GM12878 (cell line): ENCODE data around the gene TRIM17. TPM values are rescaled to one million over a fixed set of nuclear protein-coding genes. Genes with fewer than 3 reads are reported as not detected.

Experiments used
- ATF7 ChIP-seq: fragments of 450-650 bp; IDR thresholded peaks from 2 replicates; pipeline ENCODE4 v1.6.1; 2016; ENCODE audit warnings: low read depth, mild to moderate bottlenecking
- BHLHE40 ChIP-seq, 2 experiments: fragments of 450-650 bp in 1 of 2; IDR thresholded peaks; 2 replicates each; pipeline ENCODE4 v1.6.1; 2011 to 2017; ENCODE audit warnings: low read depth in 2 of 2, borderline replicate concordance in 1 of 2, improper control_type of control experiment in 1 of 2, low read length in 1 of 2, mild to moderate bottlenecking in 1 of 2
- FOS ChIP-seq: IDR thresholded peaks from 3 replicates; pipeline ENCODE4 v1.6.1; 2011; ENCODE audit warnings: borderline replicate concordance; ENCODE audit not compliant: insufficient read length; ENCODE audit errors: extremely low read depth
- IKZF2 ChIP-seq, 2 experiments: fragments of 450-650 bp; IDR thresholded peaks; 2 replicates each; pipeline ENCODE4 v1.6.1; 2017; ENCODE audit warnings: mild to moderate bottlenecking in 2 of 2, moderate library complexity in 2 of 2
- LARP7 ChIP-seq: fragments of 450-650 bp; IDR thresholded peaks from 2 replicates; pipeline ENCODE4 v1.6.1; 2017; ENCODE audit warnings: mild to moderate bottlenecking
- MEF2A ChIP-seq: IDR thresholded peaks from 2 replicates; pipeline ENCODE4 v1.6.1; 2011; ENCODE audit warnings: low read depth, mild to moderate bottlenecking, low read length, moderate library complexity; ENCODE audit not compliant: insufficient read depth
- MEF2B ChIP-seq: fragments of 450-650 bp; IDR thresholded peaks from 2 replicates; pipeline ENCODE4 v1.6.1; 2018; ENCODE audit warnings: mild to moderate bottlenecking, moderate library complexity; ENCODE audit not compliant: partially characterized antibody, poor library complexity, severe bottlenecking
- NFXL1 ChIP-seq: fragments of 450-650 bp; IDR thresholded peaks from 2 replicates; pipeline ENCODE4 v1.6.1; 2017; ENCODE audit warnings: antibody characterized with exemption, mild to moderate bottlenecking, borderline replicate concordance
- POLR2AphosphoS5 ChIP-seq: IDR thresholded peaks from 2 replicates; pipeline ENCODE4 v1.6.1; 2011; ENCODE audit warnings: mild to moderate bottlenecking, low read length, inconsistent platforms
- POU2F2 ChIP-seq: IDR thresholded peaks from 3 replicates; pipeline ENCODE4 v1.6.1; 2011; ENCODE audit warnings: low read depth, mild to moderate bottlenecking, low read length, borderline replicate concordance
- RELA ChIP-seq: fragments of 450-650 bp; IDR thresholded peaks from 2 replicates; pipeline ENCODE4 v1.8.0; 2014; ENCODE audit warnings: borderline replicate concordance; ENCODE audit not compliant: partially characterized antibody
- SMC3 ChIP-seq: IDR thresholded peaks from 2 replicates; pipeline ENCODE4 v1.6.1; 2011; ENCODE audit warnings: low read length, improper control_type of control experiment, borderline replicate concordance
- TCF12 ChIP-seq: IDR thresholded peaks from 2 replicates; pipeline ENCODE4 v1.6.1; 2011; ENCODE audit warnings: low read depth, mild to moderate bottlenecking, low read length
- YY1 ChIP-seq: IDR thresholded peaks from 2 replicates; pipeline ENCODE4 v1.6.1; 2011; ENCODE audit warnings: low read depth, mild to moderate bottlenecking, low read length
- polyA plus RNA-seq, 11 experiments: library from polyadenylated mRNA; depleted of rRNA in 4 of 11; unstranded in 6 of 11; stranded (reverse) in 5 of 11; fragments of >200 nt; fragmentation: Nextera tagmentation in 4 of 11; fragmentation: Illumina TruSeq in 1 of 11; extraction: Ambion mirVana in 4 of 11; extraction: Trizol in 1 of 11; gene quantifications; 1 replicate in 1 of 11; 2 replicates in 10 of 11; pipeline versions ENCODE4 v1.2.1 to v1.2.3, GENCODE V29; 2011 to 2016; ENCODE audit warnings: inconsistent platforms in 2 of 11, missing spikeins in 2 of 11, low read depth in 1 of 11
- total RNA-seq, 4 experiments: library from RNA; depleted of rRNA in 3 of 4; stranded (reverse); fragments of >200 nt in 3 of 4; fragmentation: Illumina TruSeq in 1 of 4; extraction: Trizol in 1 of 4; gene quantifications; 2 replicates each; pipeline versions ENCODE4 v1.2.1 to v1.2.3, GENCODE V29; 2013 to 2021
- TF ChIP-seq, protein P1 (sequence below): fragments of 450-650 bp; IDR thresholded peaks from 2 replicates; pipeline ENCODE4 v1.6.1; 2017; ENCODE audit warnings: mild to moderate bottlenecking, moderate library complexity
- TF ChIP-seq, protein P2 (sequence below): fragments of 450-650 bp; IDR thresholded peaks from 2 replicates; pipeline ENCODE4 v1.6.1; 2017; ENCODE audit warnings: mild to moderate bottlenecking, moderate library complexity
- TF ChIP-seq, protein P3 (sequence below): fragments of 450-650 bp; IDR thresholded peaks from 2 replicates; pipeline ENCODE4 v1.6.1; 2018; ENCODE audit warnings: mild to moderate bottlenecking, low read depth, moderate library complexity; ENCODE audit not compliant: partially characterized antibody

Gene TRIM17
- total and polyA plus RNA-seq, 10 of the 15 experiments (the other 5 are each of a cell fraction or from before 2014, with no cell fraction given) = 0.16 to 0.32 TPM; not detected in 8

DNA sequence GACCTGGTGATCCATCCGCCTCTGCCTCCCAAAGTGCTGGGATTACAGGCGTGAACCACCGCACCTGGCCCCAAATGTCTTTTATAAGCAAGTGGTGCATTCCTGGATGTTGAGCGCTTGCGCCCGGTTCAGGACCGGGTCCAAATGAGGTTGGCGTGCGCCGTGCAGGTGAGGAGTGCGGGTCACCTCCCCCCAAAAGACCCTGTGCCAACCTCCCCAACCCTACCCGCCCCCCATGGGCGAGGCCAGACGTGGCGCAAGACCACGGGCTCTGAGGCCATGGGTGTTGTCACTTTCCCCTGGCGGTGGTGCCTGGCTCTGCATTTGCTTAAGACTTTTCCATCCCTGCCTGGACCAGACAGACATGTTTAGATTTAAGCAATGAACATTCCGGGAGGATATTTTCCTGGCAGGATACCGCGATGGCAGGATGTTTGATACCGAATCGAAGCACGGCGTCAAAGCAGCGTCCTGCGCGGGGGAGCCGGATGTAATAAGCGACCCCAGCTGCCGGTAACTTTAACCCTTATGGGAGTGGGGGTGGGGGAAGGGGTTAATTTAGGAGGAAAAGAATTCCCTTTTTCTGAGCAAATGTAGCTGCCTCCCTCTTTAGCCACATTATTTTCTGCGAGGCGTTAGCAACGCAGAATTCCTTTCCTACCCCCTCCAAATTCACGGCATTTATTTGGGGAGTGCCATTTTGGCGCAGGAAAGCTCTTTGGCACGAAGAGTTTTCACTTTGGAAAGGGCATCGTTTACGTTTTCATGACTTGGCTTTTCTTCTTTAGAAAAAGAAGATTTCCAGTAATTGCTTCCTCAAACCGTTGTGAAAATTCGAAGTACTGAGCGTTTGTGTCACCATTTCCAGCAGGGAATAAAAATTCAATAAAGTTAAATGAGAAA lies 42.7 kb upstream of the TRIM17 start (continued):
- TF ChIP-seq, protein P1, sequence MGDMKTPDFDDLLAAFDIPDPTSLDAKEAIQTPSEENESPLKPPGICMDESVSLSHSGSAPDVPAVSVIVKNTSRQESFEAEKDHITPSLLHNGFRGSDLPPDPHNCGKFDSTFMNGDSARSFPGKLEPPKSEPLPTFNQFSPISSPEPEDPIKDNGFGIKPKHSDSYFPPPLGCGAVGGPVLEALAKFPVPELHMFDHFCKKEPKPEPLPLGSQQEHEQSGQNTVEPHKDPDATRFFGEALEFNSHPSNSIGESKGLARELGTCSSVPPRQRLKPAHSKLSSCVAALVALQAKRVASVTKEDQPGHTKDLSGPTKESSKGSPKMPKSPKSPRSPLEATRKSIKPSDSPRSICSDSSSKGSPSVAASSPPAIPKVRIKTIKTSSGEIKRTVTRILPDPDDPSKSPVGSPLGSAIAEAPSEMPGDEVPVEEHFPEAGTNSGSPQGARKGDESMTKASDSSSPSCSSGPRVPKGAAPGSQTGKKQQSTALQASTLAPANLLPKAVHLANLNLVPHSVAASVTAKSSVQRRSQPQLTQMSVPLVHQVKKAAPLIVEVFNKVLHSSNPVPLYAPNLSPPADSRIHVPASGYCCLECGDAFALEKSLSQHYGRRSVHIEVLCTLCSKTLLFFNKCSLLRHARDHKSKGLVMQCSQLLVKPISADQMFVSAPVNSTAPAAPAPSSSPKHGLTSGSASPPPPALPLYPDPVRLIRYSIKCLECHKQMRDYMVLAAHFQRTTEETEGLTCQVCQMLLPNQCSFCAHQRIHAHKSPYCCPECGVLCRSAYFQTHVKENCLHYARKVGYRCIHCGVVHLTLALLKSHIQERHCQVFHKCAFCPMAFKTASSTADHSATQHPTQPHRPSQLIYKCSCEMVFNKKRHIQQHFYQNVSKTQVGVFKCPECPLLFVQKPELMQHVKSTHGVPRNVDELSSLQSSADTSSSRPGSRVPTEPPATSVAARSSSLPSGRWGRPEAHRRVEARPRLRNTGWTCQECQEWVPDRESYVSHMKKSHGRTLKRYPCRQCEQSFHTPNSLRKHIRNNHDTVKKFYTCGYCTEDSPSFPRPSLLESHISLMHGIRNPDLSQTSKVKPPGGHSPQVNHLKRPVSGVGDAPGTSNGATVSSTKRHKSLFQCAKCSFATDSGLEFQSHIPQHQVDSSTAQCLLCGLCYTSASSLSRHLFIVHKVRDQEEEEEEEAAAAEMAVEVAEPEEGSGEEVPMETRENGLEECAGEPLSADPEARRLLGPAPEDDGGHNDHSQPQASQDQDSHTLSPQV = no peak
- TF ChIP-seq FOS (no peak), MEF2B (no peak), YY1 (peak; percentile 15; the same call in 1 of the 2 replicates), TCF12 (no peak), BHLHE40 (IDR thresholded peaks at IDR 0.05; ENCODE audit: borderline replicate concordance in 1 of 2, low read depth in 2 of 2, low read length in 1 of 2) (peak in 1 of 2 experiments; percentile 20; a peak in 1 of 4 replicates), LARP7 (no peak), POLR2AphosphoS5 (no peak), NFXL1 (no peak), ATF7 (no peak), RELA (no peak), MEF2A (no peak), IKZF2 (IDR thresholded peaks at IDR 0.05) (peak; percentile 58 to 61; a peak in 3 of 4 replicates), POU2F2 (no peak), SMC3 (no peak; the same call in 1 of the 2 replicates)
- TF ChIP-seq, protein P2, sequence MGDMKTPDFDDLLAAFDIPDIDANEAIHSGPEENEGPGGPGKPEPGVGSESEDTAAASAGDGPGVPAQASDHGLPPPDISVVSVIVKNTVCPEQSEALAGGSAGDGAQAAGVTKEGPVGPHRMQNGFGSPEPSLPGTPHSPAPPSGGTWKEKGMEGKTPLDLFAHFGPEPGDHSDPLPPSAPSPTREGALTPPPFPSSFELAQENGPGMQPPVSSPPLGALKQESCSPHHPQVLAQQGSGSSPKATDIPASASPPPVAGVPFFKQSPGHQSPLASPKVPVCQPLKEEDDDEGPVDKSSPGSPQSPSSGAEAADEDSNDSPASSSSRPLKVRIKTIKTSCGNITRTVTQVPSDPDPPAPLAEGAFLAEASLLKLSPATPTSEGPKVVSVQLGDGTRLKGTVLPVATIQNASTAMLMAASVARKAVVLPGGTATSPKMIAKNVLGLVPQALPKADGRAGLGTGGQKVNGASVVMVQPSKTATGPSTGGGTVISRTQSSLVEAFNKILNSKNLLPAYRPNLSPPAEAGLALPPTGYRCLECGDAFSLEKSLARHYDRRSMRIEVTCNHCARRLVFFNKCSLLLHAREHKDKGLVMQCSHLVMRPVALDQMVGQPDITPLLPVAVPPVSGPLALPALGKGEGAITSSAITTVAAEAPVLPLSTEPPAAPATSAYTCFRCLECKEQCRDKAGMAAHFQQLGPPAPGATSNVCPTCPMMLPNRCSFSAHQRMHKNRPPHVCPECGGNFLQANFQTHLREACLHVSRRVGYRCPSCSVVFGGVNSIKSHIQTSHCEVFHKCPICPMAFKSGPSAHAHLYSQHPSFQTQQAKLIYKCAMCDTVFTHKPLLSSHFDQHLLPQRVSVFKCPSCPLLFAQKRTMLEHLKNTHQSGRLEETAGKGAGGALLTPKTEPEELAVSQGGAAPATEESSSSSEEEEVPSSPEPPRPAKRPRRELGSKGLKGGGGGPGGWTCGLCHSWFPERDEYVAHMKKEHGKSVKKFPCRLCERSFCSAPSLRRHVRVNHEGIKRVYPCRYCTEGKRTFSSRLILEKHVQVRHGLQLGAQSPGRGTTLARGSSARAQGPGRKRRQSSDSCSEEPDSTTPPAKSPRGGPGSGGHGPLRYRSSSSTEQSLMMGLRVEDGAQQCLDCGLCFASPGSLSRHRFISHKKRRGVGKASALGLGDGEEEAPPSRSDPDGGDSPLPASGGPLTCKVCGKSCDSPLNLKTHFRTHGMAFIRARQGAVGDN = no peak
- TF ChIP-seq, protein P3, sequence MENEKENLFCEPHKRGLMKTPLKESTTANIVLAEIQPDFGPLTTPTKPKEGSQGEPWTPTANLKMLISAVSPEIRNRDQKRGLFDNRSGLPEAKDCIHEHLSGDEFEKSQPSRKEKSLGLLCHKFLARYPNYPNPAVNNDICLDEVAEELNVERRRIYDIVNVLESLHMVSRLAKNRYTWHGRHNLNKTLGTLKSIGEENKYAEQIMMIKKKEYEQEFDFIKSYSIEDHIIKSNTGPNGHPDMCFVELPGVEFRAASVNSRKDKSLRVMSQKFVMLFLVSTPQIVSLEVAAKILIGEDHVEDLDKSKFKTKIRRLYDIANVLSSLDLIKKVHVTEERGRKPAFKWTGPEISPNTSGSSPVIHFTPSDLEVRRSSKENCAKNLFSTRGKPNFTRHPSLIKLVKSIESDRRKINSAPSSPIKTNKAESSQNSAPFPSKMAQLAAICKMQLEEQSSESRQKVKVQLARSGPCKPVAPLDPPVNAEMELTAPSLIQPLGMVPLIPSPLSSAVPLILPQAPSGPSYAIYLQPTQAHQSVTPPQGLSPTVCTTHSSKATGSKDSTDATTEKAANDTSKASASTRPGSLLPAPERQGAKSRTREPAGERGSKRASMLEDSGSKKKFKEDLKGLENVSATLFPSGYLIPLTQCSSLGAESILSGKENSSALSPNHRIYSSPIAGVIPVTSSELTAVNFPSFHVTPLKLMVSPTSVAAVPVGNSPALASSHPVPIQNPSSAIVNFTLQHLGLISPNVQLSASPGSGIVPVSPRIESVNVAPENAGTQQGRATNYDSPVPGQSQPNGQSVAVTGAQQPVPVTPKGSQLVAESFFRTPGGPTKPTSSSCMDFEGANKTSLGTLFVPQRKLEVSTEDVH = no peak
